ENCODE data around the gene NPTX2. TPM values are rescaled to one million over a fixed set of nuclear protein-coding genes. Genes with fewer than 3 reads are reported as not detected.

NPTX2 gene
- total RNA-seq, 6 experiments from 2014 or later = 0.23 to 3.7 (median 0.73) TPM

- Histone ChIP-seq H3K27me3 (no peaks in the 10 kb centered on the region), H3K36me3 (no peaks in the 10 kb centered on the region), H3K9me3 (no peaks in the 10 kb centered on the region), H3K27ac (no peak overlapping the region), H3K4me1 (no peaks in the 10 kb centered on the region), H3K4me3 (no peak overlapping the region)
- 87% methylated on average over 6 of the region's 6 CpGs for WGBS (ENCODE audit: insufficient coverage, low coverage, low lambda C conversion rate, missing lambda C conversion rate)
- DNase-seq = no peak
- TF ChIP-seq CTCF (IDR thresholded peaks at IDR 0.05) (no peak), POLR2A (IDR thresholded peaks at IDR 0.05) (no peak)
- intact Hi-C loops (cut with DNase I) = no loop called here
- no peak for ATAC-seq
Observed at GRCh38 chr7:98651760-98652159, 34.7 kb downstream of the NPTX2 start.

GRCh38 chr7:98653601-98654310 lies 36.7 kb downstream of the NPTX2 start:
- intact Hi-C loops (cut with DNase I) = no loop called here
- no peaks in the 10 kb centered on the region for H3K4me1 ChIP-seq
- H3K9me3 ChIP-seq = no peaks in the 10 kb centered on the region
- DNase-seq (no peak), ATAC-seq (no peak)
- TF ChIP-seq POLR2A (IDR thresholded peaks at IDR 0.05) = no peak
- no peak for TF ChIP-seq CTCF (IDR thresholded peaks at IDR 0.05)
- no peak overlapping the region for H3K27ac ChIP-seq
- no peak overlapping the region for H3K4me3 ChIP-seq
- H3K36me3 ChIP-seq = no peaks in the 10 kb centered on the region
- 69% methylated on average over 5 of the region's 6 CpGs for WGBS (ENCODE audit: insufficient coverage, low coverage, low lambda C conversion rate, missing lambda C conversion rate)
- H3K27me3 ChIP-seq = no peaks in the 10 kb centered on the region

GRCh38 chr7:98654524-98655272 lies 37.6 kb downstream of the NPTX2 start:
- ATAC-seq = no peak
- no peaks in the 10 kb centered on the region for H3K27me3 ChIP-seq

GRCh38 chr7:98655611-98656010 lies 38.5 kb downstream of the NPTX2 start:
- no peak for DNase-seq
- H3K9me3 ChIP-seq = no peaks in the 10 kb centered on the region
- no peaks in the 10 kb centered on the region for H3K27me3 ChIP-seq
- no peak overlapping the region for H3K4me3 ChIP-seq
- TF ChIP-seq CTCF (IDR thresholded peaks at IDR 0.05) (no peak), POLR2A (IDR thresholded peaks at IDR 0.05) (no peak)
- ATAC-seq = no peak
- H3K36me3 ChIP-seq = no peaks in the 10 kb centered on the region
- 71% methylated on average over 5 of the region's 5 CpGs for whole genome bisulfite sequencing (ENCODE audit: insufficient coverage, low coverage, low lambda C conversion rate, missing lambda C conversion rate)
- no peak overlapping the region for H3K27ac ChIP-seq
- H3K4me1 ChIP-seq = no peaks in the 10 kb centered on the region
- intact Hi-C loops (cut with DNase I) = no loop called here

More at GRCh38 chr7:98654524-98655272, 37.6 kb downstream of the NPTX2 start:
- 64% methylated on average over 3 of the region's 3 CpGs for WGBS (ENCODE audit: insufficient coverage, low coverage, low lambda C conversion rate, missing lambda C conversion rate)
- H3K4me3 ChIP-seq = no peak overlapping the region
- H3K27ac ChIP-seq = no peak overlapping the region
- DNase-seq = no peak
- no peak for TF ChIP-seq POLR2A (IDR thresholded peaks at IDR 0.05)
- no peak for TF ChIP-seq CTCF (IDR thresholded peaks at IDR 0.05)
- intact Hi-C loops (cut with DNase I) = no loop called here
- no peaks in the 10 kb centered on the region for H3K4me1 ChIP-seq
- no peaks in the 10 kb centered on the region for H3K36me3 ChIP-seq
- no peaks in the 10 kb centered on the region for H3K9me3 ChIP-seq

Measured in right lobe of liver (tissue), 6 donors.